Mesenchymal stem cell (in vitro differentiated cells and primary cell): Measurements from ENCODE around the gene NUP188.

Experiments
- DNase-seq: peaks from one replicate; pipeline ENCODE4 v3.0.0-alpha.2; 2013
- H2AFZ ChIP-seq: one replicate; pipeline ENCODE4 v1.6.1; 2013; ENCODE audit warnings: low read depth, mild to moderate bottlenecking, control low read depth, inconsistent platforms, low read length, moderate library complexity
- H2AK5ac ChIP-seq: 2 replicates; pipeline ENCODE4 v1.6.1; 2013; ENCODE audit warnings: low read length, moderate library complexity, mild to moderate bottlenecking, inconsistent platforms; ENCODE audit not compliant: severe bottlenecking
- H2BK120ac ChIP-seq: one replicate; pipeline ENCODE4 v1.6.1; 2013; ENCODE audit warnings: low read depth, mild to moderate bottlenecking, inconsistent platforms, low read length, moderate library complexity
- H2BK12ac ChIP-seq, 2 experiments: one replicate each; pipeline ENCODE4 v1.6.1; 2013; ENCODE audit warnings: inconsistent platforms in 2 of 2, low read length in 2 of 2, mild to moderate bottlenecking in 2 of 2, moderate library complexity in 2 of 2, control low read depth in 1 of 2
- H2BK15ac ChIP-seq: one replicate; pipeline ENCODE4 v1.6.1; 2013; ENCODE audit warnings: mild to moderate bottlenecking, low read depth, inconsistent platforms; ENCODE audit not compliant: poor library complexity, severe bottlenecking
- H2BK5ac ChIP-seq: 2 replicates; pipeline ENCODE4 v1.6.1; 2013; ENCODE audit warnings: low read depth, mild to moderate bottlenecking, low read length, control low read depth, inconsistent platforms; ENCODE audit not compliant: poor library complexity, severe bottlenecking
- H3K14ac ChIP-seq, 2 experiments: one replicate each; pipeline ENCODE4 v1.6.1; 2013; ENCODE audit warnings: inconsistent platforms in 2 of 2, low read length in 2 of 2, control low read depth in 1 of 2, mild to moderate bottlenecking in 1 of 2, moderate library complexity in 1 of 2
- H3K18ac ChIP-seq, 2 experiments: one replicate each; pipeline ENCODE4 v1.6.1; 2013; ENCODE audit warnings: inconsistent platforms in 2 of 2, low read length in 2 of 2, control low read depth in 1 of 2, low read depth in 1 of 2, mild to moderate bottlenecking in 1 of 2
- H3K23ac ChIP-seq, 2 experiments: one replicate each; pipeline ENCODE4 v1.6.1; 2013; ENCODE audit warnings: inconsistent platforms in 2 of 2, low read length in 2 of 2, mild to moderate bottlenecking in 2 of 2, moderate library complexity in 2 of 2, control low read depth in 1 of 2
- H3K27ac ChIP-seq: 2 replicates; pipeline ENCODE4 v1.5.1; 2013; ENCODE audit warnings: mild to moderate bottlenecking, moderate library complexity, low read length, control low read depth, inconsistent platforms; ENCODE audit not compliant: poor library complexity, severe bottlenecking
- H3K27me3 ChIP-seq, 2 experiments: 2 replicates each; pipeline versions ENCODE4 v1.6.1 to v1.7.0; 2013; ENCODE audit warnings: low read length in 2 of 2, mild to moderate bottlenecking in 2 of 2, moderate library complexity in 2 of 2, control low read depth in 1 of 2, inconsistent platforms in 1 of 2; ENCODE audit not compliant: control insufficient read depth in 1 of 2, insufficient read depth in 1 of 2
- H3K36me3 ChIP-seq, 2 experiments: 2 replicates each; pipeline versions ENCODE4 v1.6.1 to v1.7.0; 2013; ENCODE audit warnings: low read length in 2 of 2, control low read depth in 1 of 2, inconsistent platforms in 1 of 2, low read depth in 1 of 2, mild to moderate bottlenecking in 1 of 2; ENCODE audit not compliant: insufficient read depth in 2 of 2, control insufficient read depth in 1 of 2
- H3K4ac ChIP-seq, 2 experiments: one replicate each; pipeline ENCODE4 v1.6.1; 2013; ENCODE audit warnings: inconsistent platforms in 2 of 2, low read length in 2 of 2, mild to moderate bottlenecking in 2 of 2, moderate library complexity in 2 of 2, control low read depth in 1 of 2, low read depth in 1 of 2
- H3K4me1 ChIP-seq: 2 replicates; pipeline ENCODE4 v1.6.1; 2013; ENCODE audit warnings: low read depth, low read length, control low read depth; ENCODE audit not compliant: control insufficient read depth, insufficient read depth
- H3K4me2 ChIP-seq: 2 replicates; pipeline ENCODE4 v1.6.1; 2013; ENCODE audit warnings: low read length, mild to moderate bottlenecking, inconsistent platforms; ENCODE audit not compliant: poor library complexity, severe bottlenecking
- H3K4me3 ChIP-seq, 2 experiments: 2 replicates each; pipeline versions ENCODE4 v1.5.1 to v1.7.0; 2013; ENCODE audit warnings: low read length in 2 of 2, mild to moderate bottlenecking in 2 of 2, control low read depth in 1 of 2, low read depth in 1 of 2; ENCODE audit not compliant: insufficient read depth in 1 of 2
- H3K79me1 ChIP-seq: replicated peaks from 2 replicates; pipeline ENCODE4 v1.6.1; 2013; ENCODE audit warnings: mild to moderate bottlenecking, control low read depth, low read length, inconsistent platforms; ENCODE audit not compliant: poor library complexity, severe bottlenecking
- H3K9ac ChIP-seq: 2 replicates; pipeline ENCODE4 v1.7.0; 2013; ENCODE audit warnings: mild to moderate bottlenecking, low read length, moderate library complexity
- H3K9me3 ChIP-seq: 2 replicates; pipeline ENCODE4 v1.7.0; 2013; ENCODE audit warnings: mild to moderate bottlenecking, low read length; ENCODE audit not compliant: control insufficient read depth
- H4K8ac ChIP-seq: one replicate; pipeline ENCODE4 v1.6.1; 2013; ENCODE audit warnings: inconsistent platforms, mild to moderate bottlenecking, low read length, moderate library complexity
- H4K91ac ChIP-seq: one replicate; pipeline ENCODE4 v1.6.1; 2013; ENCODE audit warnings: mild to moderate bottlenecking, low read length, inconsistent platforms
- WGBS: methylation state at CpG from one replicate; pipeline ENCODE4 v1.1.7; 2013; ENCODE audit warnings: mixed read lengths; 5-methylcytosine and 5-hydroxymethylcytosine counted together

Gene NUP188

GRCh38 chr9:129026442-129027223 lies 79.1 kb downstream of the NUP188 start:
- no peak overlapping the region for H4K8ac ChIP-seq
- H2BK120ac ChIP-seq, result no peak overlapping the region
- no peak overlapping the region for H2AK5ac ChIP-seq
- no peak overlapping the region for H2BK15ac ChIP-seq
- no peak overlapping the region for H3K4ac ChIP-seq
- H3K23ac ChIP-seq, result no peak overlapping the region
- H3K27me3 ChIP-seq, result no peaks in the 10 kb centered on the region
- no peak overlapping the region for H2BK12ac ChIP-seq
- no peak overlapping the region for H4K91ac ChIP-seq
- peak; percentile 59 for DNase-seq
- 54% methylated on average over 17 of the region's 17 CpGs for WGBS
- H3K4me2 ChIP-seq, result peak overlapping the region; percentile 40
- no peak overlapping the region for H3K27ac ChIP-seq
- no peak overlapping the region for H3K18ac ChIP-seq
- no peak overlapping the region for H2BK5ac ChIP-seq
- no peak overlapping the region for H3K14ac ChIP-seq
- peaks cover 0 to 3% of the 10 kb centered on the region in 2 experiments for H3K36me3 ChIP-seq
- H3K4me1 ChIP-seq, result peaks cover 41% of the 10 kb centered on the region
- peak overlapping the region in 1 of 2 experiments; percentile 93 for H3K4me3 ChIP-seq
- H3K9me3 ChIP-seq, result no peaks in the 10 kb centered on the region
- H3K79me1 ChIP-seq, result peaks cover 8% of the 10 kb centered on the region
- no peak overlapping the region for H2AFZ ChIP-seq
- H3K9ac ChIP-seq, result peak overlapping the region; percentile 84

GRCh38 chr9:129027224-129027684 lies 79.8 kb downstream of the NUP188 start:
- no peaks in the 10 kb centered on the region for H3K9me3 ChIP-seq
- no peak overlapping the region for H2AFZ ChIP-seq
- H3K14ac ChIP-seq, result peak overlapping the region in 1 of 2 experiments; percentile 93
- H3K9ac ChIP-seq, result peak overlapping the region; percentile 84
- no peak overlapping the region for H2BK5ac ChIP-seq
- WGBS, result 46% methylated on average over 9 of the region's 9 CpGs
- H3K4me3 ChIP-seq, result peak overlapping the region; percentile 76 to 93
- no peak overlapping the region for H3K27ac ChIP-seq
- no peaks in the 10 kb centered on the region for H3K27me3 ChIP-seq
- peak overlapping the region; percentile 67 for H4K91ac ChIP-seq
- H3K79me1 ChIP-seq, result peaks cover 8% of the 10 kb centered on the region
- peak overlapping the region; percentile 50 for H3K4me2 ChIP-seq
- peak overlapping the region in 1 of 2 experiments; percentile 42 for H3K23ac ChIP-seq
- peak overlapping the region; percentile 84 for H2AK5ac ChIP-seq
- H2BK15ac ChIP-seq, result no peak overlapping the region
- peak overlapping the region in 1 of 2 experiments; percentile 60 for H3K4ac ChIP-seq
- H3K36me3 ChIP-seq, result peaks cover 0 to 3% of the 10 kb centered on the region in 2 experiments
- peak overlapping the region; percentile 87 for H4K8ac ChIP-seq
- no peak for DNase-seq
- H2BK12ac ChIP-seq, result peak overlapping the region in 1 of 2 experiments; percentile 15
- H3K18ac ChIP-seq, result peak overlapping the region; percentile 40 to 83
- H2BK120ac ChIP-seq, result no peak overlapping the region
- H3K4me1 ChIP-seq, result peaks cover 37% of the 10 kb centered on the region

GRCh38 chr9:129027685-129028191 lies 80.2 kb downstream of the NUP188 start:
- H2BK5ac ChIP-seq, result no peak overlapping the region
- WGBS, result 3% methylated on average over 33 of the region's 47 CpGs
- peak; percentile 28 for DNase-seq

More at GRCh38 chr9:129027685-129028191, 80.2 kb downstream of the NUP188 start:
- Histone ChIP-seq H3K79me1 (peaks cover 8% of the 10 kb centered on the region), H3K18ac (peak overlapping the region; percentile 77 to 83), H3K36me3 (peaks cover 0 to 3% of the 10 kb centered on the region in 2 experiments), H3K9me3 (no peaks in the 10 kb centered on the region), H3K14ac (peak overlapping the region in 1 of 2 experiments; percentile 93), H2BK15ac (no peak overlapping the region), H3K4me3 (peak overlapping the region; percentile 76 to 93), H3K27me3 (no peaks in the 10 kb centered on the region), H3K4ac (peak overlapping the region in 1 of 2 experiments; percentile 60), H2AK5ac (peak overlapping the region; percentile 84), H4K91ac (peak overlapping the region; percentile 67), H2AFZ (peak overlapping the region; percentile 66), H4K8ac (peak overlapping the region; percentile 87), H2BK12ac (peak overlapping the region in 1 of 2 experiments; percentile 15), H3K4me1 (peaks cover 32% of the 10 kb centered on the region), H3K23ac (peak overlapping the region; percentile 42 to 83), H3K27ac (no peak overlapping the region), H3K4me2 (peak overlapping the region; percentile 50), H2BK120ac (no peak overlapping the region), H3K9ac (peak overlapping the region; percentile 84)
